ENCODE results near the gene HMGB2.

DNA sequence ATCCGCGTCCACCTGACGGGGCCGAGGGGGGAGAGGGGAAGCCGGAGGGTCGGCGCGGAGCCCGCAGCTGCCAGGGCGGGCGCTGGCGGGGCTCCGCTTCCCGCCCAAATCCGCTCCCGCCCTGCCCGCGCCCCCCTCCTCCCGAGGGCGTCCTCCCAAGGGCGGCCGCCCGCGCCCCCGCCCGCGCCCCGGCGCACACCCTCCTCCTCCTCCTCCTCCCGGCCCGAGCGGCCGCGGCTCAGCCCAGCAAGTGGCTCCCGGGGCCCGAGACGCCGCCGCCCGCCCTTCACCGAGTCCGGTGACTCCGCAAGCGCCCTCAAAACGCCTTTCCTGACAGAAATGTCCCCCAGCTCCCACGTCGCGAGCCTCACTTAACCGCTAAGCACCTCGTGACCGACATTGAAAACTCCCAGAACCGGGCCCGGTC lies 487 bp downstream of the HMGB2 start:
- no peak for TF ChIP-seq POLR2A (IDR thresholded peaks at IDR 0.05; ENCODE audit: low read depth, low read length)
- no peak for TF ChIP-seq TAF1 (IDR thresholded peaks at IDR 0.05; ENCODE audit: borderline replicate concordance, low read depth, low read length)
- no peak for TF ChIP-seq POLR2AphosphoS5 (IDR thresholded peaks at IDR 0.05; ENCODE audit: low read depth, low read length)

All from GM12892 (cell line).